Right lobe of liver (tissue), 6 donors: Measurements from ENCODE around the gene RBM38. TPM values are rescaled to one million over a fixed set of nuclear protein-coding genes. Genes with fewer than 3 reads are reported as not detected.

Experiments
- ATAC-seq, 4 donors: fragments of 200-7000 bp; cut with Tn5 transposase; one replicate each; pipeline ENCODE4 v1.9.1; 2020; ENCODE audit warnings: mild to moderate bottlenecking in 4 of 4, moderate library complexity in 4 of 4
- DNase-seq, 3 donors: peaks; one replicate each; pipeline ENCODE4 v3.0.0-alpha.2; 2020
- H3K27ac ChIP-seq, 3 donors: fragments of 200-600 bp; one replicate each; pipeline ENCODE4 v1.8.0; 2022
- H3K27me3 ChIP-seq, 2 donors: fragments of 200-600 bp; one replicate each; pipeline ENCODE4 v1.8.0; 2022
- H3K36me3 ChIP-seq, 4 donors: fragments of 200-600 bp; sonication (generic) in 1 of 4; one replicate each; pipeline versions ENCODE4 v1.5.1 to v1.8.0; 2017 to 2022; ENCODE audit warnings: control low read depth in 1 of 4
- H3K4me1 ChIP-seq, 4 donors: fragments of 200-600 bp; sonication (generic) in 1 of 4; one replicate each; pipeline versions ENCODE4 v1.5.1 to v1.8.0; 2017 to 2022; ENCODE audit warnings: control low read depth in 1 of 4
- H3K4me3 ChIP-seq, 3 donors: fragments of 200-600 bp; one replicate each; pipeline ENCODE4 v1.8.0; 2022
- H3K9me3 ChIP-seq, 4 donors: fragments of 200-600 bp; sonication (generic) in 1 of 4; one replicate each; pipeline versions ENCODE4 v1.5.1 to v1.8.0; 2017 to 2022; ENCODE audit warnings: control low read depth in 1 of 4
- CTCF ChIP-seq, 4 donors: fragments of 200-600 bp in 3 of 4; fragments of 450-650 bp in 1 of 4; IDR thresholded peaks; one replicate each; pipeline versions ENCODE4 v1.5.1 to v1.8.0; 2016 to 2022; ENCODE audit warnings: antibody characterized with exemption in 4 of 4, mild to moderate bottlenecking in 2 of 4
- POLR2A ChIP-seq: fragments of 450-650 bp; IDR thresholded peaks from one replicate; pipeline ENCODE4 v1.6.1; 2017; ENCODE audit warnings: antibody characterized with exemption, mild to moderate bottlenecking
- WGBS: methylation state at CpG from one replicate; pipeline ENCODE4 v1.1.6; 2018; ENCODE audit warnings: low coverage, low lambda C conversion rate; ENCODE audit not compliant: insufficient coverage; ENCODE audit errors: missing lambda C conversion rate; 5-methylcytosine and 5-hydroxymethylcytosine counted together
- intact Hi-C, 2 donors: fragments of 100-400 bp; cut with DNase I; formaldehyde crosslinking; loops; one replicate each; pipeline versions ENCODE4 v1.11.2 to v1.14.1; 2022
- total RNA-seq, 6 experiments: library from RNA; depleted of rRNA in 2 of 6; stranded (reverse); fragments of >200 nt in 2 of 6; fragmentation: NEBNext Ultra II Directional in 3 of 6; extraction: Animal tissue kit (Norgen Biotek cat#: 25700) in 3 of 6; gene quantifications; one replicate each; pipeline versions ENCODE4 v1.1.0 to v1.2.4, GENCODE V29; 2016 to 2023
- donor health status: DM: no; HTN: yes; CAD: no.
- donor health status: DM: no; HTN: no; CAD: no.
- donor health status: DM: no; HTN: no; CAD: no.
- donor health status: DM: no; HTN: yes; CAD: no.
- donor health status: DM: no; HTN: yes; CAD: no.

RBM38 gene
- total RNA-seq, 6 experiments from 2014 or later: 3.9 to 16.9 (median 9.6) TPM

- 69% methylated on average over 12 of the region's 16 CpGs for WGBS
- Histone ChIP-seq H3K36me3 (no peaks in the 10 kb centered on the region), H3K4me3 (no peak overlapping the region), H3K27ac (no peak overlapping the region), H3K9me3 (no peaks in the 10 kb centered on the region), H3K4me1 (peaks cover 0 to 35% (median 21%) of the 10 kb centered on the region in 4 donors), H3K27me3 (no peaks in the 10 kb centered on the region)
- DNase-seq (peak in 1 of 3 donors; percentile 49), ATAC-seq (no peak)
- no peak for TF ChIP-seq POLR2A
- no peak for TF ChIP-seq CTCF (IDR thresholded peaks at IDR 0.05)
- intact Hi-C loops: no loop called here
Observed at GRCh38 chr20:57444394-57445048, 53.3 kb downstream of the RBM38 start.

GRCh38 chr20:57445298-57445697 lies 54.1 kb downstream of the RBM38 start:
- TF ChIP-seq CTCF (IDR thresholded peaks at IDR 0.05) (no peak), POLR2A (no peak)
- Histone ChIP-seq H3K36me3 (no peaks in the 10 kb centered on the region), H3K9me3 (no peaks in the 10 kb centered on the region), H3K27me3 (no peaks in the 10 kb centered on the region), H3K27ac (no peak overlapping the region), H3K4me1 (peaks cover 0 to 27% (median 17%) of the 10 kb centered on the region in 4 donors), H3K4me3 (no peak overlapping the region)
- intact Hi-C loops: no loop called here
- 82% methylated on average over 5 of the region's 10 CpGs for WGBS
- DNase-seq (no peak), ATAC-seq (no peak)

GRCh38 chr20:57445774-57446173 lies 54.6 kb downstream of the RBM38 start:
- 67% methylated on average over 2 of the region's 3 CpGs for WGBS
- intact Hi-C loops: no loop called here
- no peak for DNase-seq
- TF ChIP-seq CTCF (IDR thresholded peaks at IDR 0.05): no peak
- H3K36me3 ChIP-seq: no peaks in the 10 kb centered on the region
- H3K27me3 ChIP-seq: no peaks in the 10 kb centered on the region
- ATAC-seq: no peak
- H3K4me1 ChIP-seq: peaks cover 0 to 23% (median 13%) of the 10 kb centered on the region in 4 donors
- no peak overlapping the region for H3K4me3 ChIP-seq
- no peak overlapping the region for H3K27ac ChIP-seq
- no peaks in the 10 kb centered on the region for H3K9me3 ChIP-seq

- ATAC-seq (no peak), DNase-seq (no peak)
- H3K4me3 ChIP-seq: no peak overlapping the region
- WGBS: 80% methylated on average over 7 of the region's 9 CpGs
- intact Hi-C loops: no loop called here
- H3K9me3 ChIP-seq: no peaks in the 10 kb centered on the region
- H3K4me1 ChIP-seq: peaks cover 0 to 5% (median 0%) of the 10 kb centered on the region in 4 donors
- H3K36me3 ChIP-seq: no peaks in the 10 kb centered on the region
- H3K27ac ChIP-seq: no peak overlapping the region
- H3K27me3 ChIP-seq: no peaks in the 10 kb centered on the region
- no peak for TF ChIP-seq POLR2A
- no peak for TF ChIP-seq CTCF (IDR thresholded peaks at IDR 0.05)
Observed at GRCh38 chr20:57448764-57449354, 57.7 kb downstream of the RBM38 start.
